Upper lobe of left lung (tissue), 6 donors: ENCODE results near the gene C16orf74. TPM values are rescaled to one million over a fixed set of nuclear protein-coding genes. Genes with fewer than 3 reads are reported as not detected.

Experiments used
- ATAC-seq, 2 donors: fragments of 200-7000 bp; cut with Tn5 transposase; one replicate each; pipeline ENCODE4 v1.9.1; 2022; ENCODE audit warnings: mild to moderate bottlenecking in 2 of 2, moderate library complexity in 2 of 2; ENCODE audit not compliant: low FRiP score in 2 of 2
- DNase-seq, 2 donors: peaks; one replicate each; pipeline ENCODE4 v3.0.0-alpha.2; 2019 to 2020
- H3K27ac ChIP-seq, 4 donors: fragments of 200-600 bp; sonication (generic); one replicate each; pipeline ENCODE4 v1.5.1; 2016 to 2019
- H3K27me3 ChIP-seq, 4 donors: fragments of 200-600 bp; sonication (generic); one replicate each; pipeline ENCODE4 v1.5.1; 2017 to 2019
- H3K36me3 ChIP-seq, 4 donors: fragments of 200-600 bp; sonication (generic); one replicate each; pipeline ENCODE4 v1.5.1; 2016 to 2019
- H3K4me1 ChIP-seq, 4 donors: fragments of 200-600 bp; sonication (generic); one replicate each; pipeline ENCODE4 v1.5.1; 2018 to 2019
- H3K4me3 ChIP-seq, 4 donors: fragments of 200-600 bp; sonication (generic); one replicate each; pipeline ENCODE4 v1.5.1; 2017 to 2019; ENCODE audit warnings: mild to moderate bottlenecking in 2 of 4, moderate library complexity in 1 of 4
- H3K9me3 ChIP-seq, 4 donors: fragments of 200-600 bp; sonication (generic); one replicate each; pipeline ENCODE4 v1.5.1; 2018 to 2019
- CTCF ChIP-seq, 6 experiments: fragments of 450-650 bp in 4 of 6; fragments of 200-600 bp in 2 of 6; sonication (generic) in 2 of 6; IDR thresholded peaks; one replicate each; pipeline ENCODE4 v1.5.1; 2016 to 2019; ENCODE audit warnings: antibody characterized with exemption in 6 of 6
- EP300 ChIP-seq, 4 donors: sonication (generic); formaldehyde crosslinking; IDR thresholded peaks; one replicate each; pipeline ENCODE4 v1.5.1; 2017; ENCODE audit warnings: antibody characterized with exemption in 4 of 4, control low read depth in 2 of 4
- POLR2A ChIP-seq, 4 donors: fragments of 450-650 bp; IDR thresholded peaks; one replicate each; pipeline ENCODE4 v1.5.1; 2016 to 2017; ENCODE audit warnings: antibody characterized with exemption in 4 of 4, mild to moderate bottlenecking in 2 of 4
- POLR2AphosphoS5 ChIP-seq, 2 donors: sonication (generic); formaldehyde crosslinking; IDR thresholded peaks; one replicate each; pipeline ENCODE4 v1.5.1; 2017; ENCODE audit warnings: antibody characterized with exemption in 2 of 2
- WGBS, 2 donors: methylation state at CpG; one replicate each; pipeline ENCODE4 v1.1.5; 2017 to 2018; 5-methylcytosine and 5-hydroxymethylcytosine counted together
- small RNA-seq, 4 donors: library from RNA; depleted of rRNA; stranded (forward); fragments of <200 nt; gene quantifications; one replicate each; pipeline ENCODE3, GENCODE V24; 2016
- total RNA-seq, 6 donors: library from RNA; depleted of rRNA in 4 of 6; stranded (reverse); fragments of >200 nt in 4 of 6; gene quantifications; one replicate each; pipeline versions ENCODE4 v1.1.0 to v1.2.1, GENCODE V29; 2016 to 2021
- donor health status: DM: no; HTN: no; CAD: no; lungs with moderate emphysema.
- donor health status: DM: no; HTN: yes; CAD: no; lungs with severe emphysema.

C16orf74 gene
- total RNA-seq, 6 donors from 2014 or later = 1.2 to 6.3 (median 4.1) TPM; not detected in 1

GRCh38 chr16:85657996-85658395, 92.9 kb downstream of the C16orf74 start:
- peak in 1 of 2 donors; percentile 26 for DNase-seq
- 91 to 92% methylated on average over 3 of the region's 3 CpGs for WGBS, 2 donors

More at GRCh38 chr16:85657996-85658395, 92.9 kb downstream of the C16orf74 start:
- H3K27me3 ChIP-seq = no peaks in the 10 kb centered on the region
- peaks cover 7 to 40% (median 15%) of the 10 kb centered on the region in 4 donors for H3K4me1 ChIP-seq
- H3K36me3 ChIP-seq = peaks cover 41 to 95% (median 79%) of the 10 kb centered on the region in 4 donors
- TF ChIP-seq POLR2A (IDR thresholded peaks at IDR 0.05) (no peak), CTCF (IDR thresholded peaks at IDR 0.05) (no peak), POLR2AphosphoS5 (IDR thresholded peaks at IDR 0.05) (no peak), EP300 (IDR thresholded peaks at IDR 0.05) (no peak)
- H3K4me3 ChIP-seq = no peak overlapping the region
- H3K9me3 ChIP-seq = no peaks in the 10 kb centered on the region
- no peak for ATAC-seq
- no peak overlapping the region for H3K27ac ChIP-seq

Small RNA genes lying within 50 kb of the gene (small RNA-seq; reads per million reads assigned to genes)
- gene RN7SL381P (0 to 0.14 (median 0) reads per million in 4 donors), gene RNU1-103P (0 reads per million in 4 donors)

Other genes with a start within 250 kb of the C16orf74 start
- gene GSE1, start 137.8 kb downstream of the C16orf74 start, total RNA-seq = 100 to 1,000 TPM in 2 of 6 donors, 10 to 100 TPM in 4; 80.2 to 332 (median 90.8) TPM
- under 1 TPM in 4 of 6 donors, not detected in 2; 0.39 to 0.91 (median 0.75) TPM for gene GINS2, start 62.1 kb downstream of the C16orf74 start, total RNA-seq
- 10 to 100 TPM; 15.8 to 39.8 (median 25.6) TPM for gene EMC8, start 48.4 kb upstream of the C16orf74 start, total RNA-seq
- 100 to 1,000 TPM; 160 to 490 (median 439) TPM for gene COX4I1, start 48.6 kb upstream of the C16orf74 start, total RNA-seq
- 100 to 1,000 TPM in 1 of 6 donors, 10 to 100 TPM in 5; 41.5 to 141 (median 72.8) TPM for gene IRF8, start 148.1 kb upstream of the C16orf74 start, total RNA-seq